Stimulated activated CD4-positive, alpha-beta T cell treated with anti-CD3 and anti-CD28 coated beads, Interleukin-12 subunit alpha, Interleukin-12 subunit beta, amount 100 ng/mL, for 4 hours (primary cell): Measurements from ENCODE around the gene IFITM2.
"Not testable (repeated sequence)": the region's sequence is repeated elsewhere in the genome, so short reads cannot be mapped to it uniquely, and the experiment has no call there.

Source experiments
- DNase-seq: peaks from one replicate; pipeline ENCODE4 v3.0.0-alpha.2; 2020

The IFITM2 gene

DNA sequence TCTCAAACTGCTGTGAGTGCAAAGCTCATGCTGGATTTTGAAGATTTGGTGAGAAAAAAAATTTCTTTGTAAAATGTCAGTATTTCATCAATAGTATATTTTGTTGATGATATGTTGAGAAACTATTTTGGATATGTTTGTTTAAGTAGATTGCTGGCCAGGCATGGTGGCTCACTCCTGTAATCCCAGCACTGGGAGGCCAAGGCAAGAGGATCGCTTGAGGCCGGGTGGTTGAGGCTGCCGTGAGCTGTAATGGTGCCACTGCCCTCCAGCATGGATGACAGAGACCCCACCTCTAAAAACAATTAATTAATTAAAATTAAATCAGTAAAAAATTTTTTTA is 19.9 kb downstream of the IFITM2 start:
- DNase-seq: no peak

DNA sequence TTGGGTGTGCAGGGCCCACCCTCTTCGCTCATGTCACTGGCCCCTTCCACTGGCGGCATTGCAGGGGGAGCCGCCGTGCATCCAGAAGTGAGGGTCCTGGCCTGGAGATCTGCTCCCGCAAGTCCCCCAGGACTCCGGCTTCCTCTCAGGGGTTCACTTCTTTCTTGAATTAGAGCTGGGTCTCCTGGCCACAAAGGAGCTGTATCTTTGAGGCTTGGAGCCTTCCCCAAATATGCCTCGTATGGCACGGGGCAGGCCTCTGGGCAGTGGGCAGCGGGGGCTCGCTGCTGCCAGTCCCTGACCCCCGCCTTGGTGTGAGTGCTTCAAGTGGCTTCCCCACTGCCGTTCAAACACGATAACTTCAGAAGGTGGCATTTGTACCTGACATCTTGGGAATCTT is 20.4 kb downstream of the IFITM2 start:
- no peak for DNase-seq

- not testable (repeated sequence) for DNase-seq
These were observed 21.0 kb downstream of the IFITM2 start for GRCh38 chr11:328516-329100.

DNA sequence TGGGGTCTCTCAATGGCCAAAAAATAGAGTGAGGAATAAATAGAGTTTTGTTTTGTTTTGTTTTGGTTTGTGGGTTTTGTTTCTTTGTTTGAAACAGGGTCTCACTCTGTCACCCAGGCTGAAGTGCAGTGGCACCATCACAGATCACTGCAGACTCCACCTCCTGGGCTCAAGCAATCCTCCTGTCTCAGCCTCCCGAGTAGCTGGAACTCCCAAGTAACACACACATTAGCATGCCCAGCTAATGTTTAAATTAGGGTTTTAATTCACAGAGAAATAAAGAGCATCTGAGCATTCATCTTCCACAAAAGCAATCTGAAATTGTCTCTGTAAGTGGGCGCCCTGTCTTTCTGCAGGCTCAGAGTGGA is 22.3 kb downstream of the IFITM2 start:
- no peak for DNase-seq

- DNase-seq: no peak
These were observed 22.7 kb downstream of the IFITM2 start for GRCh38 chr11:330307-330693.

GRCh38 chr11:330694-331357 is 23.2 kb downstream of the IFITM2 start:
- no peak for DNase-seq

- no peak for DNase-seq
These were observed 23.9 kb downstream of the IFITM2 start for GRCh38 chr11:331358-332060.

GRCh38 chr11:332651-333480 is 25.2 kb downstream of the IFITM2 start:
- DNase-seq: no peak

GRCh38 chr11:333616-334263 is 26.1 kb downstream of the IFITM2 start:
- not testable (repeated sequence) for DNase-seq

DNA sequence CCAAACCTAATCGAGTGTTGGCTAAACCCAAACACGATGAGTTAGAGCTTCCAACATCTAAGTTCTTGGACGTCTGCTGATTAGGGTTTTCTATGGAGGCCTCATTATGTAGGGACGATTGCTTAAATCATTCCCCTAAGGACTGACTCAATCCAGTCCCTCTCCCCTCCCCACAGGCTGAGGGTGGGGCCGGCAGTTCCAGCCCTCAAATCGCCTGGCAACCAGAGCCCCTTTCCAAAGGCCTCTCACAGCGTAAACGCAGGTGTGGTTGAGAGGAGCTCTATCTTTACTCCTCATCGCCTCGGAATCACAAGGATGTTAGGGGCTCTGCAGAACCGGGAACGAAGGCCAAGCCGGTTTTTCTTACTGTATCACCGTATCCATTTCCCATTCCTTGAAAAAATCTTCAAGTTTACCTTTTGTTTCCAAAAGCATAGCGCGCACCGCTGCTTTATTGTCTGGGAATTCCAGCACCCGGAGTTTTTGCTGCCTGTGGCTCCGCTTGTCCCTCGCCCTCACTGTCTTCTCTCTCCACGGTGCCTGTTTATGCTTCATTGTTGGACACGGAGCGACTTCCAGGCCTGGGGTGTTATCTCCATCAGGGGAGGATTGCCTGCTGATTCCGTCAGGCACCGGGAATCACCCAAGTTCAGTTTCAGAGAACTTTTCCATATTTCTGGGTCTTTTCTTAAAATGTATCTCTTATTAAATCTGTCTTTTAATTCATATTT is 26.8 kb downstream of the IFITM2 start:
- DNase-seq: no peak

GRCh38 chr11:335779-336658 is 28.4 kb downstream of the IFITM2 start:
- no peak for DNase-seq

- no peak for DNase-seq
These were observed 29.1 kb downstream of the IFITM2 start for GRCh38 chr11:336659-337198.

- DNase-seq: no peak
These were observed 30.1 kb downstream of the IFITM2 start for GRCh38 chr11:337711-338110.

DNA sequence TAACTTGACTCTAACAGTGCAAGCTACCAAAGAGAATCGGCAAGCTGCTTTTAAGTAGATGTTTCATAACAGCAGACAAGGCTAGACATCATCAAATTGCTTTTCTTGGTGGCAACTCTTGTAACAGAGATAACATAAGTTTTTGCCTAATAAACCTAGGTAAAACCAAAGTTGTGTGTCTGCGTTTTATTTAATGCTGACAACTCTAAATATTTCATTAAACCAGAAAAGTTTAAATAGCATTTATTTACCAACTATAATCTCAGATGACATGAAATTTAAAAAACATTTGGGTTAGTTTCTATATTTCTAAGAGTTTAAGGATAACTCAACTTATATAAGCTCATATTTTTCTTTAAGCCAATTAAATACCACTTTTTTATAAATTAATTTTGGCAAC is 32.3 kb downstream of the IFITM2 start:
- DNase-seq: no peak

- DNase-seq: no peak
These were observed 33.2 kb downstream of the IFITM2 start for GRCh38 chr11:340539-341512.

- DNase-seq: no peak
These were observed 34.7 kb downstream of the IFITM2 start for GRCh38 chr11:342328-342727.

DNA sequence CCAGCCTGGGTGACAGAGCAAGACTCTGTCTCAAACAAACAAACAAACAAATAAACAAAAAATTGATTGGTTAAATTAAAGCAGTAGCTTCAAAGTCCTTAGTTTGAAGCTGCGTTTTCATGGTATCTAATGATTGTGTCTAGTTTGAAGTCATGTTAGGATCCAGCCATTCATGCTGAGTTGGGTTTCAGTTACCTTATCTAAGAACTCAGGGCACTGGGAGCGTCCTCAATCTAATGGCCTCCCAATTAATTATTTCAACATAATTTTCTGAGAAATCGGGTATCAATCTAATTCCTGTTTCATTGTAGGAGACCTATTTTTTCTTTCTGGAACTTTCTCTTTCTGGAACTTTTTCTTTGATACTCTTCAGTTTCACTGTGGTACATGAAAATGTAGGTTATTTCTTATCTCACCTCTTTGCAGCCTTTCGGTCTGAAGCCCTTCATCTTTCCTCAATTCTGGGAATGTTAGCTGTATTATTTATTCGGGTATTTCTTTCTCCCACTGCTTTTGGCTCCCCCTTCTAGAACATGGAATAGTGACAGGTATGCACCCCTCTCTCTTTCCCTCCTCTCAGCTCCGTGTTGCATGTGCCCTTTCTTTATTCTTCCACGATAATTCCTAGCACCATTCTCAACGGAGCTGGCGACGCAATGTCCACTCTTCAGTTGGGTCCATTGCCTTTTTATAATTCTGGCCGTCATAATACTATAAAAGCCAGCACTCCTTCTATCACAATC is 37.4 kb downstream of the IFITM2 start:
- DNase-seq: no peak

- no peak for DNase-seq
These were observed 38.9 kb downstream of the IFITM2 start for GRCh38 chr11:346529-346928.
